Psoas muscle (tissue), 8 donors: ENCODE measurements around the gene HECW1. TPM values are rescaled to one million over a fixed set of nuclear protein-coding genes. Genes with fewer than 3 reads are reported as not detected.

Experiments used
- ATAC-seq, 4 donors: fragments of 200-7000 bp; cut with Tn5 transposase; one replicate each; pipeline ENCODE4 v1.9.1; 2020; ENCODE audit warnings: moderate library complexity in 3 of 4, mild to moderate bottlenecking in 2 of 4
- DNase-seq, 2 donors: peaks; one replicate each; pipeline ENCODE4 v3.0.0-alpha.2; 2020
- H3K27ac ChIP-seq: fragments of 200-600 bp; one replicate; pipeline ENCODE4 v1.8.0; 2022
- H3K27me3 ChIP-seq, 3 donors: fragments of 200-600 bp in 1 of 3; one replicate each; pipeline versions ENCODE4 v1.6.1 to v1.8.0; 2013 to 2022; ENCODE audit warnings: low read length in 2 of 3, mild to moderate bottlenecking in 2 of 3, moderate library complexity in 1 of 3; ENCODE audit not compliant: insufficient read depth in 3 of 3
- H3K36me3 ChIP-seq, 2 donors: fragments of 200-600 bp in 1 of 2; one replicate each; pipeline versions ENCODE4 v1.6.1 to v1.8.0; 2013 to 2022; ENCODE audit warnings: low read depth in 1 of 2, mild to moderate bottlenecking in 1 of 2, moderate library complexity in 1 of 2; ENCODE audit not compliant: insufficient read depth in 1 of 2
- H3K4me1 ChIP-seq: fragments of 200-600 bp; one replicate; pipeline ENCODE4 v1.8.0; 2022
- H3K4me3 ChIP-seq: fragments of 200-600 bp; one replicate; pipeline ENCODE4 v1.8.0; 2022; ENCODE audit warnings: mild to moderate bottlenecking
- H3K9me3 ChIP-seq: fragments of 200-600 bp; one replicate; pipeline ENCODE4 v1.8.0; 2022
- CTCF ChIP-seq: fragments of 200-600 bp; IDR thresholded peaks from one replicate; pipeline ENCODE4 v1.8.0; 2022; ENCODE audit warnings: antibody characterized with exemption
- WGBS, 3 donors: extraction: QIAGEN DNeasy Blood & Tissue Kit; methylation state at CpG; one replicate each; pipeline versions ENCODE4 v1.1.6 to v1.1.7; 2013; 5-methylcytosine and 5-hydroxymethylcytosine counted together
- intact Hi-C, 2 donors: fragments of 100-400 bp; cut with DNase I; formaldehyde crosslinking; loops; one replicate each; pipeline versions ENCODE4 v1.11.0 to v1.14.2; 2022
- polyA plus RNA-seq, 3 donors: library from polyadenylated mRNA; stranded (reverse); fragments of 200-250 nt; gene quantifications; one replicate each; pipeline ENCODE4 v1.2.3, GENCODE V29; 2013
- total RNA-seq, 4 donors: library from RNA; stranded (reverse); fragmentation: NEBNext Ultra II Directional in 2 of 4; extraction: Animal tissue kit (Norgen Biotek cat#: 25700) in 2 of 4; gene quantifications; one replicate each; pipeline versions ENCODE4 v1.2.1 to v1.2.4, GENCODE V29; 2021 to 2023
- donor health status: healthy with polysubstance abuse.
- donor health status: DM: no; HTN: no; CAD: no; lungs with moderate emphysema.
- donor health status: Bipolar disorder and iron deficiency.
- donor health status: healthy.
- donor health status: DM: yes; HTN: yes; CAD: no.
- donor health status: DM: no; HTN: no; CAD: no.
- donor health status: DM: no; HTN: no; CAD: no.
- donor health status: DM: yes; HTN: yes; CAD: no.

Gene HECW1
- total and polyA plus RNA-seq, 7 donors, result 0.07 to 2.8 (median 1.0) TPM

- no peak for TF ChIP-seq CTCF
- H3K4me1 ChIP-seq, result no peaks in the 10 kb centered on the region
- H3K9me3 ChIP-seq, result no peaks in the 10 kb centered on the region
- WGBS, 3 donors, result 92 to 95% (median 94%) methylated on average over 4 of the region's 4 CpGs
- H3K27ac ChIP-seq, result no peak overlapping the region
- DNase-seq (no peak), ATAC-seq (no peak)
- no peak overlapping the region for H3K4me3 ChIP-seq
- intact Hi-C loops, result no loop called here
- no peaks in the 10 kb centered on the region for H3K36me3 ChIP-seq
- H3K27me3 ChIP-seq, result no peaks in the 10 kb centered on the region
Observed at GRCh38 chr7:43495572-43495971, 383.1 kb downstream of the HECW1 start.

- H3K4me3 ChIP-seq, result no peak overlapping the region
- intact Hi-C loops, result no loop called here
- WGBS, 3 donors, result 88 to 97% (median 90%) methylated on average over 2 of the region's 2 CpGs
- H3K36me3 ChIP-seq, result no peaks in the 10 kb centered on the region
- ATAC-seq (no peak), DNase-seq (no peak)
- H3K27ac ChIP-seq, result no peak overlapping the region
- H3K9me3 ChIP-seq, result no peaks in the 10 kb centered on the region
- TF ChIP-seq CTCF, result no peak
- H3K27me3 ChIP-seq, result no peaks in the 10 kb centered on the region
- no peaks in the 10 kb centered on the region for H3K4me1 ChIP-seq
Observed at GRCh38 chr7:43496596-43496995, 384.1 kb downstream of the HECW1 start.

GRCh38 chr7:43501870-43502269 lies 389.4 kb downstream of the HECW1 start:
- no peak overlapping the region for H3K27ac ChIP-seq
- H3K27me3 ChIP-seq, result no peaks in the 10 kb centered on the region
- no peak for ATAC-seq
- H3K36me3 ChIP-seq, result no peaks in the 10 kb centered on the region
- no peak overlapping the region for H3K4me3 ChIP-seq
- H3K4me1 ChIP-seq, result no peaks in the 10 kb centered on the region
- WGBS, 3 donors, result 28 to 44% (median 41%) methylated on average over 3 of the region's 3 CpGs
- no peaks in the 10 kb centered on the region for H3K9me3 ChIP-seq
- DNase-seq, result no peak
- intact Hi-C loops, result no loop called here
- no peak for TF ChIP-seq CTCF

- Histone ChIP-seq H3K9me3 (no peaks in the 10 kb centered on the region), H3K4me3 (no peak overlapping the region), H3K4me1 (no peaks in the 10 kb centered on the region), H3K27me3 (no peaks in the 10 kb centered on the region), H3K36me3 (no peaks in the 10 kb centered on the region), H3K27ac (no peak overlapping the region)
- no peak for DNase-seq
- ATAC-seq, result no peak
- intact Hi-C loops, result no loop called here
- no peak for TF ChIP-seq CTCF
- 84 to 91% (median 89%) methylated on average over 7 of the region's 7 CpGs for WGBS, 3 donors
Observed at GRCh38 chr7:43502941-43503340, 390.5 kb downstream of the HECW1 start.

- Histone ChIP-seq H3K4me1 (no peaks in the 10 kb centered on the region), H3K9me3 (no peaks in the 10 kb centered on the region), H3K27ac (no peak overlapping the region), H3K27me3 (peaks cover 0 to 4% (median under 1%) of the 10 kb centered on the region in 3 donors), H3K36me3 (no peaks in the 10 kb centered on the region), H3K4me3 (no peak overlapping the region)
- 96 to 100% (median 99%) methylated on average over 2 of the region's 2 CpGs for WGBS, 3 donors
- intact Hi-C loops, result no loop called here
- TF ChIP-seq CTCF, result no peak
- DNase-seq, result no peak
- ATAC-seq, result no peak
Observed at GRCh38 chr7:43505412-43505811, 393.0 kb downstream of the HECW1 start.
